Esophagus muscularis mucosa (tissue), 3 donors: ENCODE data around the gene CCDC6.

Experiments used
- CTCF ChIP-seq, 3 experiments: fragments of 200-600 bp in 2 of 3; fragments of 450-650 bp in 1 of 3; sonication (generic) in 2 of 3; IDR thresholded peaks; one replicate each; pipeline ENCODE4 v1.5.1; 2017 to 2019; ENCODE audit warnings: antibody characterized with exemption in 3 of 3, mild to moderate bottlenecking in 2 of 3, moderate library complexity in 1 of 3
- POLR2A ChIP-seq: fragments of 450-650 bp; IDR thresholded peaks from one replicate; pipeline ENCODE4 v1.6.1; 2017; ENCODE audit warnings: antibody characterized with exemption, moderate library complexity, mild to moderate bottlenecking, low read depth

GRCh38 chr10:59762505-59762904 is 143.9 kb downstream of the CCDC6 start:
- TF ChIP-seq CTCF (IDR thresholded peaks at IDR 0.05) (no peak), POLR2A (no peak)
